Measurements from ENCODE around the gene LRRC49. TPM values are rescaled to one million over a fixed set of nuclear protein-coding genes. Genes with fewer than 3 reads are reported as not detected.
"Not testable (repeated sequence)": the region's sequence is repeated elsewhere in the genome, so short reads cannot be mapped to it uniquely, and the experiment has no call there.

The LRRC49 gene
- polyA plus RNA-seq, 6 donors from 2014 or later: 0.26 to 0.63 TPM; not detected in 4

DNA sequence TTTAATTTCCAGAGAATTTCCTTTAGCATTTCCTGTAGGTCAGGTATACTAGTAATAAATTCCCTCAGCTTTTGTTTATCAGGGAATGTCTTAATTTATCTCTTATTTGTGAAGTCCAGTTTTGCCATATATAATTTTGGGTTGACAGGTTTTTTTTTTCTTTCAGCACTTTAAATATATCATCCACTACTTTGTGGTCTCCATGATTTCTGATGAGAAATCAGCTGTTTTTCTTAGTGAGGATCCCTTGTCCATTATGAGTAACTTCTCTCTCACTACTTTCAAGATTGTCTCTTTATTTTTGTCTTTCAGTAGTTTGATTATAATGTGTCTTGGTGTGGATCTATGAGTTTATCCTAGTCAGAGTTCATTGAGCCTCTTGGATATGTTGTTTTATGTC, 105.7 kb downstream of the LRRC49 start:
- peaks cover 12 to 41% (median 20%) of the 10 kb centered on the region in 7 donors for H3K9me3 Mint-ChIP-seq
- H3K27me3 Mint-ChIP-seq: peaks cover 0 to 16% (median 6%) of the 10 kb centered on the region in 3 donors
- ATAC-seq (ENCODE audit: low read depth in 2 of 2) (no peak), DNase-seq (no peak)
- H3K27ac Mint-ChIP-seq: peak overlapping the region in 1 of 6 donors; percentile 22
- H3K36me3 Mint-ChIP-seq: peaks cover 0 to 22% of the 10 kb centered on the region in 2 donors
- H3K4me1 Mint-ChIP-seq: no peaks in the 10 kb centered on the region
- H3K4me3 Mint-ChIP-seq: no peak overlapping the region

DNA sequence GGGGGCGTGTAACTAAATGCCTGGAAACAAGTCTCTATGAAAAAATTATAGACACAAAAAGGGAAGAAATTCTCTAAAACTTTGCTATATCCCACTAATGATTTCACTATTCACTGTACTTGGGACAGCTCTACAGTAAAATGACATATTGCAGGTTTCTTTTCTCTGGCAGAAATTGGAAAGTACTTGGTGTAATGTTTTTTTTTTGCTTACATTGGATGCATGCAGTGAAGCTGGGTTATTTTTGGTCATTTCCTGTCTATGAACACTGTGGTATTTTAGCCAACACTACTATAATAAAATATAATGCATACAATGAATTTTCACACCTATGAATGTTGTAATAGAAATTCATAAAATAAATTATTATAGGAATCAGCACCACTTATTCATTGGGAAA, 109.7 kb downstream of the LRRC49 start:
- Mint-ChIP-seq H3K36me3 (peaks cover 0 to 22% of the 10 kb centered on the region in 2 donors), H3K9me3 (peaks cover 12 to 51% (median 19%) of the 10 kb centered on the region in 7 donors), H3K27ac (no peak overlapping the region), H3K4me1 (no peaks in the 10 kb centered on the region), H3K4me3 (no peak overlapping the region), H3K27me3 (peaks cover 12 to 15% (median 14%) of the 10 kb centered on the region in 3 donors)
- no peak for DNase-seq
- no peak for ATAC-seq (ENCODE audit: low read depth in 2 of 2)

DNA sequence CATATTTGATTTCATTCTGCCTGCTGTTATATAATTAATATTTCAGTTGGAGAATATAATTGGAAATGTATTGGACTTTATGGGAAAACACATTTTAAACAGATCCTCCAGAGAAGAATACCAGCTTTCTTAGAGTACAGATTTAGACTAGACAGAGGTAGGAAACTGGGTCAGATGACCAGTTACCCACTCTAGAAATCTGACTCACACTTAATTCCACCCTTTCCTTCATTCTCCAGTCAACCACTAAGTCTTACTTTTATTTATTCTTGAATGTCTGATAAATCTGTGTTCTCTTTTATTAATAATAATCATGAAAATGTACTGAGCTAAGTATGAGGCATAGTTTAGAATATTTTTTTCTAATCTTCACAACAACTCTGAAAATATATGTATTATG, 110.7 kb downstream of the LRRC49 start:
- peaks cover 12 to 43% (median 19%) of the 10 kb centered on the region in 7 donors for H3K9me3 Mint-ChIP-seq
- H3K36me3 Mint-ChIP-seq: peaks cover 0 to 22% of the 10 kb centered on the region in 2 donors
- no peak overlapping the region for H3K4me3 Mint-ChIP-seq
- ATAC-seq (ENCODE audit: low read depth in 2 of 2) (no peak), DNase-seq (no peak)
- no peaks in the 10 kb centered on the region for H3K4me1 Mint-ChIP-seq
- H3K27me3 Mint-ChIP-seq: peaks cover 6 to 15% (median 14%) of the 10 kb centered on the region in 3 donors
- no peak overlapping the region for H3K27ac Mint-ChIP-seq

DNA sequence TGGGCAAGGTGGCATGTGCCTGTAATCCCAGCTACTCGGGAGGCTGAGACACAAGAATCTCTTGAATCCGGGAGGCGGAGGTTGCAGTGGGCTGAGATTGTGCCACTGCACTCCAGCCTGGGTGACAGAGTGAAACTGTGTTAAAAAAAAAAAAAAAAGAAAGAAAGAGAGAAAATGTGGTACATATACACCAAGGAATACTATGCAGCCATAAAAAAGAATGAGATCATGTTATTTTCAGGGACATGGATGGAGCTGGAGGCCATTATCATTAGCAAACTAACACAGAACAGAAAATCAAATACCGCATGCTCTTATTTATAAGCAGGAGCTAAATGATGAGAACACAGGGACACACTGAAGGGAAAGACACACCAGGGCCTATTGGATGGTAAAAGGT, 111.9 kb downstream of the LRRC49 start:
- Mint-ChIP-seq H3K27me3 (peaks cover 6 to 15% (median 14%) of the 10 kb centered on the region in 3 donors), H3K9me3 (peaks cover 4 to 31% (median 8%) of the 10 kb centered on the region in 7 donors)
- DNase-seq; H3K27ac Mint-ChIP-seq; ATAC-seq (ENCODE audit: low read depth in 2 of 2); H3K4me1 Mint-ChIP-seq; H3K4me3 Mint-ChIP-seq; H3K36me3 Mint-ChIP-seq: not testable (repeated sequence)

DNA sequence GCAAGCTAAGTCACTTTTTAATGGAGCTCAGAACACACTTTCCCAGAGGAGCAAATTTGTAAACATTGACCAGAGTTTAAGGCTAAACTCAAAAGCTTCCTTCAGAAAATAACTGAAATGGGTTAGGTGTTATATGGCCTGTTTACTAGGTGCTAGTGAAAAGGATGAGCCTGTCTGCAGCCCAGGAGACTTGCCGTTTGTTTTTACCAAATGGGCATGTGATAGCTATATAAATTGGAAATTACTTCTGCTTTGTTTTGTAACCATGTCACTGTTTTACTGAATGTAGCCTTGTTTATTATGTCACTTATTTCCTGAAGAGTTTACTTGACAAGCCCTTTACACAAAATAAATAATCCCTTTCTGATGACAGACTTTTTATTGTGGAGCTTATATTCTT, 113.3 kb downstream of the LRRC49 start:
- H3K9me3 Mint-ChIP-seq: peaks cover 0 to 17% (median 5%) of the 10 kb centered on the region in 7 donors
- H3K4me3 Mint-ChIP-seq: no peak overlapping the region
- no peak overlapping the region for H3K27ac Mint-ChIP-seq
- H3K27me3 Mint-ChIP-seq: peaks cover 12 to 23% (median 14%) of the 10 kb centered on the region in 3 donors
- no peak for DNase-seq
- no peaks in the 10 kb centered on the region for H3K4me1 Mint-ChIP-seq
- H3K36me3 Mint-ChIP-seq: peaks cover 0 to 8% of the 10 kb centered on the region in 2 donors
- no peak for ATAC-seq (ENCODE audit: low read depth in 2 of 2)

DNA sequence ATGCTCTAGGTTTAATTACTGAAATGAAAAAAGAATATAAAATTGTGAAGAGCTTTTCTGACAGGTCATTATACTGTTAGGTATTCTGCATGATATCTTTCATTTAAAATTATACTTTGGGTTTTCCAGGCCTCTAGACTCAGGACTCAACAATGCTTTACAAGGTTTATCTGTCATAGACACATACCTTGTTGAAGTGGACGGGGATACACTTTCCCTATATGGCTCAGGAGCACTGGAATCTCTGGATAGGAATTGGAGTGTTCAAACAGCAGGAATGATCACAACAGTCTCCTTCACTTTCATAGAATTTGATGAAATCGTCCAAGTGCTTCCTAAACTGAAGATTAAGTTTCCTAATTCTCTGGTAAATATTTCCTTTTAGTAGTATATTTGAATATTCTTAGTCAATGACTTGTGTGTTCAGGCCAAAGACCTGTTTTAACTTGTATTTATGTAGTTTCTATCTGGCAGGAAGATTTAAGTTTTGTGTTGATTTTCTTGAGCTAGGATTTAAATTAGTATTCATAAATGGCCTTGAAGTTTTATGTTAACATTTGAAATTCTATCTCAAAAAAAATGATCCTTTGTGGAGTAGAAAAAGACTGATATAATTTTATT, 115.7 kb downstream of the LRRC49 start:
- Mint-ChIP-seq H3K4me1 (no peaks in the 10 kb centered on the region), H3K27ac (no peak overlapping the region), H3K9me3 (peaks cover 0 to 10% (median 2%) of the 10 kb centered on the region in 7 donors), H3K27me3 (peaks cover 10 to 38% (median 26%) of the 10 kb centered on the region in 3 donors), H3K36me3 (no peaks in the 10 kb centered on the region), H3K4me3 (no peak overlapping the region)
- no peak for DNase-seq
- no peak for ATAC-seq (ENCODE audit: low read depth in 2 of 2)

DNA sequence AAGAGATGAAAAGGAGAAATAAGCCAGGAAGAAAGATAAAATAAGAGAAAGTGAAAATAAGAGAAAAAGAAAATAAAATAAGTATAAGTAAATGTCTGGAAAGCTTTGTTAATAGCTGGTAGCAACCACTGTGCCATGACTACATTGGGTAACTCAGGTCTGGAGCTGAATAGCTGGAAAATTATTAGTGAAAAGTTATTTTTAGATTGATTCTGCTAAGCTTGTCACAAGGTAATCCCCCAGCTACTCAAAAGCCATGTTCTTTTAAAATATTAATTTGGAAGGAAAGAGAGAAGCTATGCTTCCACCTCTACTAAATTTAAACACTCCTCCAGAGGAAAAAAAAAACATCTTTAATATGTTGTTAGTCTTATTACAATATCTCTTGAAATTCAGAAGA, 117.8 kb downstream of the LRRC49 start:
- Mint-ChIP-seq H3K4me3 (no peak overlapping the region), H3K36me3 (no peaks in the 10 kb centered on the region), H3K27ac (no peak overlapping the region)

DNA sequence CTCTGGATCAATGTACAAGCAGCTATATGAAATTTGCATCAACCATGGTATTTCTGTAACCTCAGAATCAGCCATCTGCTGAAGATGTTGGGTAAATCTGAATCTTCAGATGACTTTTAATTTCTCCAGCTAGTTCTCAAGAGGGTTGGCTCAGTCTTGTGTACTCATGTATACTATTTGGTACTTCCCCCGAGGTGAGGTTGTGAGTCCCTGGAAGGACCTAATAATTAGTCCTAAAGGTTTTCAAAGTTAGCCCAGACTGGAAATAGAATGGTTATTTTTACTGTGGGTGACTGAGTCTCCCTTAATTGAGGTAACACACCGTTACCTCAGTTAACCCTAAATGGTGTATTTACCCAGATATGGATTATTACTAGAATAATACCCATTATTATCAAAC, 118.4 kb downstream of the LRRC49 start:
- Mint-ChIP-seq H3K36me3 (no peaks in the 10 kb centered on the region), H3K27me3 (peaks cover 11 to 28% (median 18%) of the 10 kb centered on the region in 3 donors), H3K9me3 (no peaks in the 10 kb centered on the region), H3K4me3 (no peak overlapping the region), H3K4me1 (no peaks in the 10 kb centered on the region), H3K27ac (no peak overlapping the region)
- ATAC-seq (ENCODE audit: low read depth in 2 of 2) (no peak), DNase-seq (no peak)

More for the DNA sequence above, 117.8 kb downstream of the LRRC49 start:
- no peaks in the 10 kb centered on the region for H3K4me1 Mint-ChIP-seq
- DNase-seq (no peak), ATAC-seq (ENCODE audit: low read depth in 2 of 2) (no peak)
- H3K9me3 Mint-ChIP-seq: no peaks in the 10 kb centered on the region
- H3K27me3 Mint-ChIP-seq: peaks cover 11 to 28% (median 20%) of the 10 kb centered on the region in 3 donors

- H3K36me3 Mint-ChIP-seq: no peaks in the 10 kb centered on the region
- DNase-seq (no peak), ATAC-seq (ENCODE audit: low read depth in 2 of 2) (no peak)
- no peak overlapping the region for H3K27ac Mint-ChIP-seq
- no peaks in the 10 kb centered on the region for H3K4me1 Mint-ChIP-seq
- H3K27me3 Mint-ChIP-seq: peaks cover 11 to 28% (median 18%) of the 10 kb centered on the region in 3 donors
- H3K4me3 Mint-ChIP-seq: no peak overlapping the region
- H3K9me3 Mint-ChIP-seq: no peaks in the 10 kb centered on the region
Observed at GRCh38 chr15:71011503-71012155, 119.0 kb downstream of the LRRC49 start.

- no peak for ATAC-seq (ENCODE audit: low read depth in 2 of 2)
- Mint-ChIP-seq H3K27me3 (peaks cover 11 to 28% (median 18%) of the 10 kb centered on the region in 3 donors), H3K36me3 (no peaks in the 10 kb centered on the region), H3K4me1 (no peaks in the 10 kb centered on the region), H3K27ac (no peak overlapping the region), H3K9me3 (no peaks in the 10 kb centered on the region), H3K4me3 (no peak overlapping the region)
- no peak for DNase-seq
Observed at GRCh38 chr15:71013446-71013845, 120.8 kb downstream of the LRRC49 start.

DNA sequence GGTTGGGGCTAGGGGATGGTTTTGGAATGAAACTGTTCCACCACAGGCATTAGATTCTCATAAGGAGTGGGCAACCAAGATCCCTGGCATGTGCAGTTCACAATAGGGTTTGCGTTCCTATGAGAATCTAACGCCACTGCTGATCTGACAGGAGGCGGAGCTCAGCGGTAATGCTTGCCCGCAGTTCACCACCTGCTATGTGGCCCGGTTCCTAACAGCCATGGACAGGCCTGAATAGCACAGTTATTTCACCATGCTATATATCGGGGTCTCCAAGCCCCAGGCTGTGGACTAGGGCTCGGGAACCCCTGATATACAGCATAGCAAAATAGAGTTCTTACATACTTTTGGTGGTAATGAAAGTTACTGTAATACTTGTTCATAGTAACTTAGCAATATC, 122.7 kb downstream of the LRRC49 start:
- Mint-ChIP-seq H3K27ac (no peak overlapping the region), H3K27me3 (peaks cover 7 to 23% (median 18%) of the 10 kb centered on the region in 3 donors), H3K4me3 (no peak overlapping the region), H3K36me3 (peaks cover 0 to 5% of the 10 kb centered on the region in 2 donors), H3K9me3 (peaks cover 4 to 16% (median 5%) of the 10 kb centered on the region in 7 donors), H3K4me1 (no peaks in the 10 kb centered on the region)
- DNase-seq (no peak), ATAC-seq (ENCODE audit: low read depth in 2 of 2) (no peak)

DNA sequence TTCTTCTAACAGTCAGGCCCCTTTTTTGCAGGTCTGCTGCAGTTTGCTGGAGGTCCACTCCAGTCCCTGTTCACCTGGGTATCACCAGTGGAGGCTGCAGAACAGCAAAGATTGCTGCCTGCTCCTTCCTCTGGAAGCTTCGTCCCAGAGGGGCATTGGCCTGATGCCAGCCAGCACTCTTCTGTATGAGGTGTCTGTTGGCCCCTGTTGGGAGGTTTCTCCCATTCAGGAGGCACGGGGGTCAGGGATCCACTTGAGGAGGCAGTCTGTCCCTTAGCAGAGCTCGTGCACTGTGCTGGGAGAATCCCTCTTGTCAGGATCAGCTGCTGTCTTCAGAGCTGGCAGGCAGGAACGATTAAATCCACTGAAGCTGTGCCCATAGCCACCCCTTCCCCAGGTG, 138.6 kb downstream of the LRRC49 start:
- H3K27me3 Mint-ChIP-seq: peaks cover 12 to 32% (median 17%) of the 10 kb centered on the region in 3 donors
- not testable (repeated sequence) for DNase-seq; ATAC-seq (ENCODE audit: low read depth in 2 of 2); H3K36me3 Mint-ChIP-seq; H3K4me1 Mint-ChIP-seq; H3K27ac Mint-ChIP-seq; H3K4me3 Mint-ChIP-seq
- H3K9me3 Mint-ChIP-seq: peaks cover 7 to 60% (median 23%) of the 10 kb centered on the region in 7 donors

GRCh38 chr15:71035478-71035877, 142.9 kb downstream of the LRRC49 start:
- not testable (repeated sequence) for H3K36me3 Mint-ChIP-seq; ATAC-seq (ENCODE audit: low read depth in 2 of 2); DNase-seq; H3K4me3 Mint-ChIP-seq; H3K27ac Mint-ChIP-seq; H3K4me1 Mint-ChIP-seq
- Mint-ChIP-seq H3K9me3 (peaks cover 0 to 31% (median 15%) of the 10 kb centered on the region in 7 donors), H3K27me3 (peaks cover 12 to 19% (median 14%) of the 10 kb centered on the region in 3 donors)

GRCh38 chr15:71042356-71042922, 149.8 kb downstream of the LRRC49 start:
- ATAC-seq (ENCODE audit: low read depth in 2 of 2) (no peak), DNase-seq (no peak)
- peaks cover 0 to 9% (median 0%) of the 10 kb centered on the region in 7 donors for H3K9me3 Mint-ChIP-seq
- H3K4me1 Mint-ChIP-seq: no peaks in the 10 kb centered on the region
- no peak overlapping the region for H3K27ac Mint-ChIP-seq
- no peak overlapping the region for H3K4me3 Mint-ChIP-seq
- H3K27me3 Mint-ChIP-seq: peaks cover 0 to 5% (median 0%) of the 10 kb centered on the region in 3 donors
- H3K36me3 Mint-ChIP-seq: no peaks in the 10 kb centered on the region
